ENCODE data around the gene HLA-DQA1. TPM values are rescaled to one million over a fixed set of nuclear protein-coding genes. Genes with fewer than 3 reads are reported as not detected.

The HLA-DQA1 gene
- total and polyA plus RNA-seq, 12 donors, result 1.3 to 136 (median 13.3) TPM

DNA sequence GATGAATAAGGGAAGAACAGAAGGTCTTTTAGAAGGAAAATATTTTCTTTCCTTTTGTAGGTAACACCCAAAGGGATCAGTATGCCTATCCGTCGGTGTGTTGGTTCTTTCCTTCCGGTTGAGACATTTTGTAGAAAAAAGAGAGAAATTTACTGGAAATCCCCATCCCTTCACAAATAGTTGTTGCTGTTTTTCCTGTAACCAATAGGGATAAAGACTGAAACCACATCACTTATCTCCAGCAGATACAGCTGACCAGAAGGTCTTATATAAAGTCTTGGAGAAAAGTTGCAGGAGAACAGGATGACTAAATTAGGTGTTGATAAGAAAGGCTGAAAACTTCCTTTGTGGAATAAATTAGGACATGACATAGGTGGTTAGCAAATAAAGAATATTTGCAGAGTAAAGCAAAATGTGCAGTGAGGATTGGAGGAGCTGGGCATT is 32.8 kb upstream of the HLA-DQA1 start:
- H3K36me3 ChIP-seq, result no peaks in the 10 kb centered on the region
- ATAC-seq (peak in 7 of 8 donors; percentile 60 to 91 (median 88)), DNase-seq (no peak)
- H3K27me3 ChIP-seq, result no peaks in the 10 kb centered on the region
- intact Hi-C loops (cut with DNase I), result no loop called here
- H3K4me1 ChIP-seq, result peaks cover 0 to 9% (median 0%) of the 10 kb centered on the region in 9 donors
- H3K4me3 ChIP-seq, result peak overlapping the region in 5 of 10 donors; percentile 5 to 33 (median 20)
- peak overlapping the region in 8 of 10 donors; percentile 48 to 90 (median 82) for H3K27ac ChIP-seq
- TF ChIP-seq, protein P1, sequence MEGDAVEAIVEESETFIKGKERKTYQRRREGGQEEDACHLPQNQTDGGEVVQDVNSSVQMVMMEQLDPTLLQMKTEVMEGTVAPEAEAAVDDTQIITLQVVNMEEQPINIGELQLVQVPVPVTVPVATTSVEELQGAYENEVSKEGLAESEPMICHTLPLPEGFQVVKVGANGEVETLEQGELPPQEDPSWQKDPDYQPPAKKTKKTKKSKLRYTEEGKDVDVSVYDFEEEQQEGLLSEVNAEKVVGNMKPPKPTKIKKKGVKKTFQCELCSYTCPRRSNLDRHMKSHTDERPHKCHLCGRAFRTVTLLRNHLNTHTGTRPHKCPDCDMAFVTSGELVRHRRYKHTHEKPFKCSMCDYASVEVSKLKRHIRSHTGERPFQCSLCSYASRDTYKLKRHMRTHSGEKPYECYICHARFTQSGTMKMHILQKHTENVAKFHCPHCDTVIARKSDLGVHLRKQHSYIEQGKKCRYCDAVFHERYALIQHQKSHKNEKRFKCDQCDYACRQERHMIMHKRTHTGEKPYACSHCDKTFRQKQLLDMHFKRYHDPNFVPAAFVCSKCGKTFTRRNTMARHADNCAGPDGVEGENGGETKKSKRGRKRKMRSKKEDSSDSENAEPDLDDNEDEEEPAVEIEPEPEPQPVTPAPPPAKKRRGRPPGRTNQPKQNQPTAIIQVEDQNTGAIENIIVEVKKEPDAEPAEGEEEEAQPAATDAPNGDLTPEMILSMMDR (IDR thresholded peaks at IDR 0.05), result no peak
- 0 to 42% methylated on average over 3 of the region's 3 CpGs for WGBS, 2 donors
- peaks cover 0 to 2% (median 0%) of the 10 kb centered on the region in 11 donors for H3K9me3 ChIP-seq

DNA sequence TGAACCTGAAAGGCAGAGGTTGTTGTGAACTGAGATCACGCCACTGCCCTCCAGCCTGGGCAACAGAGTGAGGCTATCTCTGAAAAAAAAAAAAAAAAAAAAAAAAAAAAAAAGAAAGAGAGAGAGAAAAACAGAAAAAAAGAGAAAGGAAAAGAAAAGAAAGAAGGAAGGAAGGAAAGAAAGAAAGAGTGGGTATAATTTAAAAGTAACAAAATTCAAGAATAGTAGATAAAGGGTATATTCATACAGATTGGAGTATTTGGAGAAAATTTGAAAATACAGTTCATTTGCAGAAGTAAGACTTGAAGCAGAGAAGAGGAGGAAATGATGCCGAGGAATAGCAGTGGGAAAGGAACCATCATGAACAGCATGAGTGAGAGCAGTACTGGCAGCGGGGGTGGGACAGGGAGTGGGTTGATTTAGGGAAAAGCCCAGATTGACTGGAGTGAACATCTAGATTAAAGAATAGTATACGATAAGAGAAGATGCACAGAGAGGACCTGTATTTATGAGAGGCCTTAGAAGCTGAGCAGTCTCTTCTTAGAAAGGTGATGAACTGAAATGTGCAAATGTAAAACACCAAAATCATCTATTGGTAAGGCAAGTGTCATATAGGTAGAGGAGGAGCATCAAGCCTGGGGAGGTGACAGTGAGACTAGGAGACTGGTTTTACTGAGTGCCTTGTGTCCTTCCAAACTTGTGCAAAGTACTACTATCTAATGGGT is 29.8 kb upstream of the HLA-DQA1 start:
- DNase-seq (no peak), ATAC-seq (no peak)
- WGBS, 2 donors, result 57 to 83% methylated on average over 3 to 4 of the region's 4 CpGs
- Histone ChIP-seq H3K27ac (peak overlapping the region in 5 of 10 donors; percentile 13 to 84 (median 20)), H3K27me3 (no peaks in the 10 kb centered on the region), H3K36me3 (no peaks in the 10 kb centered on the region), H3K4me1 (peaks cover 0 to 12% (median 0%) of the 10 kb centered on the region in 9 donors), H3K4me3 (no peak overlapping the region), H3K9me3 (no peaks in the 10 kb centered on the region)
- TF ChIP-seq, protein P1 (IDR thresholded peaks at IDR 0.05), result no peak
- intact Hi-C loops (cut with DNase I), result loop anchor here in 1 of 10 donors (5.0 kb wide), 1 partner anchor 170 kb away; the partner anchor contains the start of gene HLA-DRA

DNA sequence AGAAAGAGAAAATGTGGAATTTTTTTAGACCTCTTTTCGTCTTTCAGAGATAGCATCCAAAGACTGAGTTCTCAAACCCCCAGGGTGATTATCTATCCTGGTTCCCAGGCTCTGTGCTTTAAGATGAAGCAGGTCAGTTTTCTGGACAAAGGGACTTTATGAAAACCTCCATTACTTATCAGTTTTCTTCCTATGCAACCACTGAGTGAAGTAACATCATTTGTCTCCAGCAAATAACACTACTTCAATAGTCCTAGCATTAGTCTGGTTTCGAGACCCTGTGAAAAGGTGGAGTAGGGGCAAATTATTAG is 29.3 kb upstream of the HLA-DQA1 start:
- no peaks in the 10 kb centered on the region for H3K27me3 ChIP-seq
- no peak for ATAC-seq
- 45 to 55% methylated on average over 2 of the region's 2 CpGs for WGBS, 2 donors
- no peaks in the 10 kb centered on the region for H3K9me3 ChIP-seq
- intact Hi-C loops (cut with DNase I), result loop anchor here in 1 of 10 donors (5.0 kb wide), 1 partner anchor 171 kb away; the partner anchor contains the start of gene HLA-DRA
- H3K4me1 ChIP-seq, result peaks cover 0 to 12% (median 0%) of the 10 kb centered on the region in 9 donors
- no peak for DNase-seq
- TF ChIP-seq, protein P1 (IDR thresholded peaks at IDR 0.05), result no peak
- H3K4me3 ChIP-seq, result no peak overlapping the region
- peak overlapping the region in 5 of 10 donors; percentile 13 to 84 (median 20) for H3K27ac ChIP-seq
- no peaks in the 10 kb centered on the region for H3K36me3 ChIP-seq

DNA sequence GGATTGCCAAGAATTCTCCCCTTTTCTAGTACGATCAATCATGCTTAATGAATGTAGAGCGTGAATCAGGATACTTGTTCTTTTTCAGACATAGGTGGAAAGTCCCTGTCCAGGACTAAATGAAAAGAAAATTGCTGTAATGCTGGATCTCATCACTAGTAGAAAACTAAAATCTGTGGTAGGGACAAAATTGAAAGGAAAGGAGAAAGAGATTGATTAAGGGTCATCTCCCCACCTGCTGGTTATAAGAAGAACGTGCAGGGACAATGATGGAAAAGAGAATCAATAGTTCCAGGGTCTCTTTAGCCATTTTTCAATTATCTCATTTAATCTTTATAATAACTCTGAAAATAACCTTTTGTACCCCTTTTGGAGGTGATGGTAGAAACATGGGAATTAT is 28.8 kb upstream of the HLA-DQA1 start:
- H3K36me3 ChIP-seq, result no peaks in the 10 kb centered on the region
- intact Hi-C loops (cut with DNase I), result loop anchor here in 1 of 10 donors (5.0 kb wide), 1 partner anchor 171 kb away; the partner anchor contains the start of gene HLA-DRA
- DNase-seq (no peak), ATAC-seq (no peak)
- no peaks in the 10 kb centered on the region for H3K9me3 ChIP-seq
- H3K4me3 ChIP-seq, result no peak overlapping the region
- WGBS, 2 donors, result 31 to 70% methylated on average over 3 of the region's 3 CpGs
- H3K27me3 ChIP-seq, result no peaks in the 10 kb centered on the region
- peaks cover 0 to 10% (median 0%) of the 10 kb centered on the region in 9 donors for H3K4me1 ChIP-seq
- peak overlapping the region in 6 of 10 donors; percentile 20 to 85 (median 74) for H3K27ac ChIP-seq
- TF ChIP-seq, protein P1 (IDR thresholded peaks at IDR 0.05), result peak in 2 of 9 donors; percentile 8 to 21
